Activated naive CD4-positive, alpha-beta T cell treated with anti-CD3 and anti-CD28 coated beads, Interleukin-2, amount 50 U/mL, for 24 hours (primary cell): Measurements from ENCODE around the gene ZYX.

Source experiments
- H3K27ac Mint-ChIP-seq: one replicate; pipeline ENCODE4 v1.8.0; 2021; ENCODE audit warnings: mild to moderate bottlenecking, mixed read lengths
- H3K27me3 Mint-ChIP-seq: one replicate; pipeline ENCODE4 v1.8.0; 2021; ENCODE audit warnings: mixed read lengths
- H3K36me3 Mint-ChIP-seq: one replicate; pipeline ENCODE4 v1.8.0; 2021; ENCODE audit warnings: mixed read lengths
- H3K4me1 Mint-ChIP-seq: one replicate; pipeline ENCODE4 v1.8.0; 2021; ENCODE audit warnings: mixed read lengths
- H3K4me3 Mint-ChIP-seq: one replicate; pipeline ENCODE4 v1.8.0; 2021; ENCODE audit warnings: mild to moderate bottlenecking, mixed read lengths
- H3K9me3 Mint-ChIP-seq: one replicate; pipeline ENCODE4 v1.8.0; 2021; ENCODE audit warnings: mixed read lengths

Gene ZYX, protein sequence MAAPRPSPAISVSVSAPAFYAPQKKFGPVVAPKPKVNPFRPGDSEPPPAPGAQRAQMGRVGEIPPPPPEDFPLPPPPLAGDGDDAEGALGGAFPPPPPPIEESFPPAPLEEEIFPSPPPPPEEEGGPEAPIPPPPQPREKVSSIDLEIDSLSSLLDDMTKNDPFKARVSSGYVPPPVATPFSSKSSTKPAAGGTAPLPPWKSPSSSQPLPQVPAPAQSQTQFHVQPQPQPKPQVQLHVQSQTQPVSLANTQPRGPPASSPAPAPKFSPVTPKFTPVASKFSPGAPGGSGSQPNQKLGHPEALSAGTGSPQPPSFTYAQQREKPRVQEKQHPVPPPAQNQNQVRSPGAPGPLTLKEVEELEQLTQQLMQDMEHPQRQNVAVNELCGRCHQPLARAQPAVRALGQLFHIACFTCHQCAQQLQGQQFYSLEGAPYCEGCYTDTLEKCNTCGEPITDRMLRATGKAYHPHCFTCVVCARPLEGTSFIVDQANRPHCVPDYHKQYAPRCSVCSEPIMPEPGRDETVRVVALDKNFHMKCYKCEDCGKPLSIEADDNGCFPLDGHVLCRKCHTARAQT

DNA sequence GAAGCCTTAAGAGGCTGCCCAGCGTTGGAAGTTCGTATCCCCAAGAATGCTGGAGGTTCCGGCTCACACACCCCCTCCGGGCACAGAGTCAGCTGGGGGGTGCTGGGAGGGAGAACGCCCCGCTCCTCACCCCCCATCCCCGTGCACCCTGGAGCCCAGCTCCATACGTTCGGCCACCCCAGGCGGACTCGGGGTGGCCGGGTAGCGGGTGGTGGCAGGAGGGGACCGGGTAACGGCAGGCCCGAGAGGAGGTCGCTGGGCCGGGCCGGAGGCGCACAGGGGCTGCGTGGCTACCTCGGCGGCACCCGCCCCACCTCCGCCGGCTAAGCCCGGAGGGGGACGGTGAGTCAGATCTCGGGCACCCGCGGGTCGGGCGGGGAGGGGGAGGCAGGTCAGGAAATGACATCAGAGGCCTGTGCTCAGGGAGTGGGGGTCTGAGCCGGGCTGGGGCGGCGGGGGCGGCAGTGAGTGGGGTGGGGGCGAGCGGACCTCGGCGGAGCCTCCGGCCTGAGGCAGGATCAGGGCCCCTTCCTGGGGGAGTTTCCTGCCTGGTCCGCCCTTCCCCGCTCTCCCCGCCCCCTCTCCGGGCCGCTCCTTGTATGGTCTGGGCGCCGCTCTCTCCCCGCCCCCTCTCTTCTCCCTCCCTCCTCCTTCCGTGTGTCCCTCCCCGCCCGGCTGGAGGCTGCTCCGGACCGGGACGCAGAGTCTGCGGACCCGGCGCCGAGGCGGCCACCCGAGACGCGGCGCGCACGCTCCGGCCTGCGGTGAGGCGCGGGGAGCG, at the start of gene ZYX:
Gene ZYX, plus strand, starts transcription at position 700 of the 781 bp plus-strand sequence. CDS start 227 bp downstream, outside the sequence.
- Mint-ChIP-seq H3K27me3 (no peaks in the 10 kb centered on the region), H3K9me3 (no peaks in the 10 kb centered on the region), H3K27ac (peak within 1 kb of the TSS; percentile 95), H3K4me3 (peak within 1 kb of the TSS; percentile 91), H3K36me3 (no peaks in the 10 kb centered on the region), H3K4me1 (peaks cover 38% of the 10 kb centered on the region)

DNA sequence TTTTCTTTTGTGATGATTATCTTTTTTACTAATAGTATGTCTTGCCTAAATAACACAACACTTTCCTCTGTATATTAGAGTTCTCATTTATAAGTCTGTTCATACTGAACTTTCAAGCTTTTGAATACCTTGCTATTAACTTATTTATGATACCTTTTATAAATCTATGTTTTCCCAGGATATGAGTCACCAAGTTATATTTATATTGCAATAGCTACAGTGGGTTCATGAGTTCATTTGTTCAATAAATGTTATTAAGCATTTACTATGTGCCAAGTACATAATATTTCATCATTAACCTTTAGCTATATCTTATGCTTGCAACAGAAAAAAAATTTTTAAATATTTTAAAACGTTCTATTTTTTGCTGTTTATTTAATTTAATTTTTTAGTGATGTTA, 46.9 kb upstream of the ZYX start:
- no peak overlapping the region for H3K4me3 Mint-ChIP-seq
- no peaks in the 10 kb centered on the region for H3K9me3 Mint-ChIP-seq

DNA sequence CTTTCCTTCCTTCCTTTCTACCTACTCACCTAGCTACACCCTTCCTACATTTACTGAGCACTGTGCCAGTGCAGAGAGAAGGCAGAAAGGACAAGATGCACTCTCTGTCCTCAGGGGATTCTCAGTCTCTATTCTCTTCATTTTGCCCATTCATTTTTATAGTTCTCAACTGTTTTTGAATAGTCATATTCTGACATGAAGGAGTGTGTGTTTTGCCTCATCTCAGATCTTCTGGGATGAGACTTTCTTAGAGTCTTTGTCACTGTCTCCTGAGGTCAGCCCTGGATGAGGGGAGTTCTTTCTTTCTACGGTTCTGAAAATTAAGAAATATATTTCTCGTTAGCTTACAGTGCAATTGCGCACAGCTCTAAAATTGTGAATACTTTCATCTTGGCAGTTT, 43.9 kb upstream of the ZYX start:
- H3K36me3 Mint-ChIP-seq = no peaks in the 10 kb centered on the region
- no peaks in the 10 kb centered on the region for H3K9me3 Mint-ChIP-seq
- no peak overlapping the region for H3K4me3 Mint-ChIP-seq
- H3K27me3 Mint-ChIP-seq = peaks cover 7% of the 10 kb centered on the region
- no peak overlapping the region for H3K27ac Mint-ChIP-seq
- no peaks in the 10 kb centered on the region for H3K4me1 Mint-ChIP-seq

More for the DNA sequence above, 46.9 kb upstream of the ZYX start:
- Mint-ChIP-seq H3K27ac (no peak overlapping the region), H3K4me1 (no peaks in the 10 kb centered on the region), H3K27me3 (peaks cover 6% of the 10 kb centered on the region), H3K36me3 (no peaks in the 10 kb centered on the region)

DNA sequence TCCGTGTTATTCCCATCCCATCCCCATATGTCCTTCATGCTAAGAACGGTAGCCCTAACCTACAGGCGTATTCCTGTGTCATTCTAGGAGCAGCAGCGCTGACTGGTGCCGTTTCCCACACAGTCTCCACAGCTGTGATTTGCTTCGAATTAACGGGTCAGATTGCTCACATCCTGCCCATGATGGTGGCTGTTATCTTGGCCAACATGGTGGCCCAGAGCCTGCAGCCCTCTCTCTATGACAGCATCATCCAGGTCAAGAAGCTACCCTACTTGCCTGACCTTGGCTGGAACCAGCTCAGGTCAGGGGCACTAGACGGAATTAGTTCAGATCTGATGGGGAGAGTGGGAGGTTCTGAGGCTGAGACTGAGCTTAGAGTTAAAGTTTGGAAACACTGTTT, 39.3 kb upstream of the ZYX start:
- Mint-ChIP-seq H3K27me3 (peaks cover 3% of the 10 kb centered on the region), H3K36me3 (no peaks in the 10 kb centered on the region), H3K9me3 (no peaks in the 10 kb centered on the region), H3K27ac (no peak overlapping the region), H3K4me3 (no peak overlapping the region), H3K4me1 (peaks cover 9% of the 10 kb centered on the region)

DNA sequence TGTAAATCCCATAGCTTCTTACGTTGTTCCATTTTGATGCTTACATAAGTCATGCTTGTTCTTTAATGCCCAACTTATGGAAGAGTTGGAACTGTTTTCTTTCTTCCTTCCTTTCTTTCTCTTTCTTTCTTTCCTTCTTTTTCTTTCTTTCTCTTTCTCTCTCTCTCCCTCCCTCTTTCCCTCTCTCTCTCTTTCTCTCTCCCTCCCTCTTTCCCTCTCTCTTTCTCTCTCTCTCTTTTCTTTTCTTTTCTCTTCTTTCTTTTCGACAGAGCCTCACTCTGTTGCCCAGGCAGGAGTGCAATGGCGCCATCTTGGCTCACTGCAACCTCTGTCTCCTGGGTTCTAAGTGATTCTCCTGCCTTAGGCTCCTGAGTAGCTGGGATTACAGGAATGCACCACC, 37.5 kb upstream of the ZYX start:
- H3K4me3 Mint-ChIP-seq = no peak overlapping the region
- no peaks in the 10 kb centered on the region for H3K36me3 Mint-ChIP-seq
- no peaks in the 10 kb centered on the region for H3K9me3 Mint-ChIP-seq
- H3K27ac Mint-ChIP-seq = no peak overlapping the region
- H3K27me3 Mint-ChIP-seq = peaks cover 1% of the 10 kb centered on the region
- H3K4me1 Mint-ChIP-seq = peaks cover 9% of the 10 kb centered on the region

DNA sequence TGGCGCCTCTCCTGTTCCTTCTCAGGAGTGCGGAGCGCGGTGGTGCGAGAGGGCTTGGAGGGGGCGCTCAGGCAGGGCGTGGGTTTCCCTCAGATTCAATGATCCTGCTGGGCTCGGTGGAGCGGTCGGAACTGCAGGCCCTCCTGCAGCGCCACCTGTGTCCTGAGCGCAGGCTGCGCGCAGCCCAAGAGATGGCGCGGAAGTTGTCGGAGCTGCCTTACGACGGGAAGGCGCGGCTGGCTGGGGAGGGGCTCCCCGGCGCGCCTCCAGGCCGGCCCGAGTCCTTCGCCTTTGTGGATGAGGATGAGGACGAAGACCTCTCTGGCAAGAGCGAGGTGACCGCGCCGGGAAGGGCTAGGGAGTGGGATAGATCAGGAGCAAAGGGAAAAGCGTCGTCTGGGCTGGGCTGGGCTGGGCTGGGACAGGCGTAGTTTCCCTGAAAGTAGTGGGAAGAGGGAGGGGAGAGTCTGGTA, 35.7 kb upstream of the ZYX start:
- Mint-ChIP-seq H3K36me3 (no peaks in the 10 kb centered on the region), H3K4me3 (peak overlapping the region; percentile 83), H3K27me3 (no peaks in the 10 kb centered on the region), H3K4me1 (peaks cover 9% of the 10 kb centered on the region), H3K27ac (no peak overlapping the region), H3K9me3 (no peaks in the 10 kb centered on the region)

DNA sequence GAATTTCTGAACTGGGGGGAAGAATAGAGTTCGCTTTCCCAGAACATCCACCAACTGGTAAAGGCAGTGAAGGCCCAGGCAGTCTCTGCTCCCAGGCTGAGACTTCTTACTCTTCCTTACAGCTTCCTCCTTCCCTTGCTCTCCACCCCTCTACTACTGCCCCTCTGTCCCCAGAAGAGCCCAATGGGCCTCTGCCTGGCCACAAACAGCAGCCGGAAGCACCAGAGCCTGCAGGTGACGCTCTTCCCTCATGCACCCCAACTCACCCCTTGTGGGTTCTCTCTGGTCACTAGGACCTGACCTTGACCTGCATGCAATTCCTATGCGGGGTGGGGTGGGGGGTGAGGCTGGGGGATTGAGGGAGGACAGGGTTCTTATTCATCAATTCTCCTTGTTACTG, 35.1 kb upstream of the ZYX start:
- Mint-ChIP-seq H3K4me1 (peaks cover 9% of the 10 kb centered on the region), H3K27me3 (no peaks in the 10 kb centered on the region), H3K27ac (no peak overlapping the region), H3K9me3 (no peaks in the 10 kb centered on the region), H3K36me3 (no peaks in the 10 kb centered on the region), H3K4me3 (no peak overlapping the region)

DNA sequence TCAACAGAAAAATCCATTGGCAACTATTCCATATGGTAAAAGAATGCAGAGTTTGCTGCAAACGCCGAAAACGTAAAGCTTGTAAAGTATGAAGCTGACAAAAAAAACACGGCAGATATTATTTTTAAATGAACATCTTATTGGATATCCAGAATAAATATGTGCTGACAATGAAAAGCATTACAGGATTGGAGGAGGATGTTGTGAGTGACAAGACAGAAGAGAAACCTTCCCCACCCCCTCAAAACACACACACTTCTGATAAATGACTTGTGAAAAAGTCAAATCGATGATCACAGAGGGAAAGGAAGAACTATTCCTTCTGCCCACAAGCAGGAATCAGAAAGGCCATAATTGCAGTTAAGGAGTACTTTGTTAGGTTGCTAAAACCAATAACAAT, 33.2 kb upstream of the ZYX start:
- H3K4me3 Mint-ChIP-seq = no peak overlapping the region
- H3K36me3 Mint-ChIP-seq = no peaks in the 10 kb centered on the region
- H3K4me1 Mint-ChIP-seq = peaks cover 9% of the 10 kb centered on the region
- H3K27me3 Mint-ChIP-seq = no peaks in the 10 kb centered on the region
- no peaks in the 10 kb centered on the region for H3K9me3 Mint-ChIP-seq
- no peak overlapping the region for H3K27ac Mint-ChIP-seq

DNA sequence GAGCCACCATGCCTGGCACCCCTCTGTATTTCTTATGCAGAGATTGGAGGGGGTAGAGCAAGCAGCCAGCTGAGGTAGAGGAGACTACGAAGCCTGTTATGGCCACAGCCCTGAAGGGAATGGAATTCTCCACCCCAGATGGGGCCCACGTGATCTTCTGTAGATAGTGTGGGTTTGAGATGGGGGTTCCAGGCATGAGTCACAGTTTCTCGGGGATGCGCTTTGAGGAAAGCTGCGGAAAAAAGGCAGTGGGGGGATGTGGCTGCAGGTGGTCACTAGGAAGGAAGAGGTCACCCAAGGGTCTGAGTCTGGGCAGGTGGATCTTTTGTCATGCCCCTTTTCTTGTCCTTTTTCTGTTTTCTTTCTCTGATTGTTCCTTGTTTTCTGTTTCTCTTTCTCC, 30.1 kb upstream of the ZYX start:
- Mint-ChIP-seq H3K4me3 (no peak overlapping the region), H3K9me3 (no peaks in the 10 kb centered on the region), H3K27ac (peak overlapping the region; percentile 73), H3K27me3 (no peaks in the 10 kb centered on the region), H3K4me1 (no peaks in the 10 kb centered on the region), H3K36me3 (no peaks in the 10 kb centered on the region)

DNA sequence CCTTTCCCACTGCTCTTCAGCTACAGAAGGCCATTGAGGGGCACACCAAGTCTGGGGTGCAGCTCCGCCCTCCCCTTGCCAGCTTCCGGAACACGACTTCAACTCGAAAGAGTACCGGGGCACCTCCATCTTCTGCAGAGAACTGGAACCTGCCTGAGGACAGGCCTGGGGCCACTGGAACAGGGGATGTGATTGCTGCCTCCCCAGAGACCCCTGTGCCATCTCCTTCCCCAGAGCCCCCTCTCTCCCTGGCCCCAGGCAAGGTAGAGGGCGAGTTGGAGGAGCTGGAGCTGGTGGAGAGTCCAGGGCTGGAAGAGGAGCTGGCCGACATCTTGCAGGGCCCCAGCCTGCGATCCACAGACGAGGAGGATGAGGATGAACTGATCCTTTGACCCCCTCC, 29.6 kb upstream of the ZYX start:
- H3K4me3 Mint-ChIP-seq = no peak overlapping the region
- H3K27me3 Mint-ChIP-seq = no peaks in the 10 kb centered on the region
- H3K4me1 Mint-ChIP-seq = no peaks in the 10 kb centered on the region
- no peaks in the 10 kb centered on the region for H3K9me3 Mint-ChIP-seq
- H3K36me3 Mint-ChIP-seq = no peaks in the 10 kb centered on the region
- peak overlapping the region; percentile 73 for H3K27ac Mint-ChIP-seq

DNA sequence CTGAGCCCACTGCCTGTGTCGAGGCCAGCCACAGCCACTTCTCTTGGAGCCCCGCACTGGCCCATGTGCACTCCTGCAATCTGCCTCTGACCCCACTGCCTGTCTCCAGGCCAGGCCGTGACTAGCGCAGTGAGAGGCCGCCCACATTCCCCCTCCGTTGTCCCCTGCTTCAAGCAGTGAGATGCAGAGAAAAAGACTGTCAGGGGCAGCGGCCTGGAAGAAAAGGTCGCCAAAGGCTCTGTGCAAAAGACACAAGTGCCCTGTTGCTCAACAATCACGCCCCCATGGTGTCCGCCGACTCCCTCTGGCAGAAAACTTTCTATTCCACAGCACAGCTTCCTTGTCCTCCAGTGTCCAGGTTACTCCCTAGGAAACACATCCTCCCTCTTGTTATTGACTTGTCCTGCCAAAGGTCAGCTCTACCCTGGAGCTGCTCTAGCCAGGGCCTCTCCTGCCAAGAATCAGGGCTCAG, 28.6 kb upstream of the ZYX start:
- Mint-ChIP-seq H3K36me3 (no peaks in the 10 kb centered on the region), H3K4me1 (no peaks in the 10 kb centered on the region), H3K4me3 (no peak overlapping the region), H3K9me3 (no peaks in the 10 kb centered on the region), H3K27me3 (no peaks in the 10 kb centered on the region), H3K27ac (peak overlapping the region; percentile 3)

DNA sequence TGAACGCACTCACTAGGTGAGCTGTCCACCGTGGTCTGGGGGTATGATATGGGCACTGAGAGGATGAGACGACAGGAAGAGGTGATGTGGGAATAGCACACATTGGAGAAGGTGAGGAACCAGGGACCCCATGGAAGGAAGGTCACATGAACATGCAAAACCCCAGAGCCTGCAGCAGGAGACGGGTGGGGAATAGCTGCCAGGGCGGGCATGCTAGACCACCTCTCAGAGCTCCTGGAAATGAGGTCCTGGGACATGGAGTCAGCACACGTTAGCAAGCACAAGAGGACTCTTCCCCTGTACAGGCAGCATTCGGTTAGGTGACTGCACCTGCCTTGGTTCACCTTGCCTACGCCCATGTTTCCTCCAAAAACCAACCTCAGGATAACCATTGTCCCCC, 26.8 kb upstream of the ZYX start:
- H3K4me1 Mint-ChIP-seq = no peaks in the 10 kb centered on the region
- H3K4me3 Mint-ChIP-seq = no peak overlapping the region
- no peak overlapping the region for H3K27ac Mint-ChIP-seq
- no peaks in the 10 kb centered on the region for H3K27me3 Mint-ChIP-seq
- H3K36me3 Mint-ChIP-seq = no peaks in the 10 kb centered on the region
- H3K9me3 Mint-ChIP-seq = no peaks in the 10 kb centered on the region

DNA sequence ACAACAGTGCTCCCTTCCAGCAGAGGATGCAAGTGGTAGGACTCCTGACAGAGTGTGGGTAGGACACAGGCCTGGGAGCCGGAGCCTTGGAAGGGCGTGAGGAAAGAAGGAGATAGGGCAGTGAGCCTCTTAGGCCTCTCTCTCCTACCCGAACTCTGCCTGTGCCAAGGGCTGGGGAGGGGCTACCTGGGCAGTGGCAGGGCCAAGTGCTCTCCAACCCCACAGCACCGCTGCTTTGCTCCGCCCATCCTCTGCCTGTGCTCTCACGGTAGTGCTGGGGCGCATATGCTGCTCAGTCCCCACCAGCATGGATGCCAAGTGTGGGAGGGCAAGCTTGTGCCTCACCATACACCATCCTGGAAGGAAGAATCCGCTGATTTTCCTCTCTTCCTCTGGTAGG, 26.2 kb upstream of the ZYX start:
- no peak overlapping the region for H3K4me3 Mint-ChIP-seq
- H3K4me1 Mint-ChIP-seq = no peaks in the 10 kb centered on the region
- H3K9me3 Mint-ChIP-seq = no peaks in the 10 kb centered on the region
- no peaks in the 10 kb centered on the region for H3K36me3 Mint-ChIP-seq
- no peak overlapping the region for H3K27ac Mint-ChIP-seq
- H3K27me3 Mint-ChIP-seq = no peaks in the 10 kb centered on the region

DNA sequence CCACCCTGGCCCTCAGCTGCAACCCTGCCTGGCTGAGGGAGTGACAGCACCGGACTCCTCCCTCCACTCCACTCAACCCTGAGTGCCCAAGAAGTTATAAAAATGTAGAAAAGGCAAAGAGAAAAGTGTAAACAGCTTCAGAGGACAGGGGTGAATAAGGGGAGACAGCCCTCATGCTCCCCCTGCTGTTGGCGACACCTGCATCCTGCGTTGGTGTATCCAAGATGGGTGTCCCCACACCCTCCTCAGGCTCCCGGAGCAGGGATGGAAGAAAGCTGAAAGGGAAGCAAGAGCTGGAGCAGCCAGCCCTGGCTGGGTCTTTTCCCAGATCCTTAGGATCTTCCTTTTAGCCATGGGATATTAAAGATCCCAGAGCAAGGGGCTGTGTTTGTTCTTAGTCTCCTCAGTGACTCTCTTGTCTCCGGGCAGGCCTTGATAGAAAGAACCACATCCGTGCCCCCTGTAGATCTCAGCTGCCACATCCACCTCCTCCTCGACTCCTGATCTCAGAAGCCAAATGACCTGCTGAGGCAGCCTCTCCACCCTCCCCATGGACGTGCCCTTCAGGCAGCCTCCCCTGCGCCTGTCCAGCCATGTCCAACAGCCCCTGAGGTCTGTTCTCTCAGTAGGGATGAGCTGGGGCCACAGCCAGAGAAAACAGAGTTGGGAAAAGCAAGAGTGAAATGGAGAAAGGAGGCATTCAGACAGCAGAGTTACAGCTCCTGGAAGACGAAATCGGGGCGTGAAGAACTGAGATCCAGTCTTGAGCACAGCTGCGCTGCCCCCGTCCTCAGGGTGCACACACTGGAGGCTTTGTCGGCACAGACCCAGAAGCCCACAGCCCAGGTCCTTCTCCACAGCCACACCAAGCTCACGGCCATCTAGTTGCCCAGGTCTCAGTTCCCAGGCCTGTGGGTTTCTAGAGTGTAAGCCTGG, 25.4 kb upstream of the ZYX start:
- peaks cover 4% of the 10 kb centered on the region for H3K4me1 Mint-ChIP-seq
- no peaks in the 10 kb centered on the region for H3K27me3 Mint-ChIP-seq
- no peak overlapping the region for H3K4me3 Mint-ChIP-seq
- H3K27ac Mint-ChIP-seq = no peak overlapping the region
- H3K9me3 Mint-ChIP-seq = no peaks in the 10 kb centered on the region
- no peaks in the 10 kb centered on the region for H3K36me3 Mint-ChIP-seq

DNA sequence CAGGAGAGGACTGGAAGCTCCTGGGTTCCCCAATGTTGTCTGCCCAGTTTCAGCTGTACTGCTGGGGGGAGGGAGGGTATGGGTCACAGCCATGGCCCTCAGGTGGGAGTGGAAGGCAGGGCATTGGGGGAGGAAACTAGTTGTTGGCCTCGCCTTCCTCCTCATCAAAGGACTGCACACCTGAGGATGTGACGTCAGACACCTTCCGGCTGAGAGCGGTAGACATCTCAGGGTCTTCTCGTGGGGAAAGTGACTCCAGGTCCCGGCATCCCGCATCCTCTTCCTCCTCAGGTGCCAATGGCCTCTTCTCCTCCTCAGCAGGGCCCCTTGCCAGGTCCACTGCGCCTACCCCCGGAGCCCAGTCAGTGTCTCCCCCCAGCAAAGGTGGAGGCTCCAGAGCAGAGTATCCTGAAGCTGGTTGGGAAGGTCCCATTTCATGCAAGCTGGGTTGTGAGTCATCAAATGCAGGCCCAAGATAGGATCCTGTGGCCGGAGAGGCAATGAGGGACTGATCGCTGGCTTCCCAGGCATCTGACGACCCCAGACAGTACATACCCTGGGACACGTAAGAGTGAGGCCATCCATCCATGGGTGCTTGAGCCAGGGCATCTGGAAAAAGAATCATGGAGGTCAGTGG, 24.6 kb upstream of the ZYX start:
- no peaks in the 10 kb centered on the region for H3K27me3 Mint-ChIP-seq
- H3K4me1 Mint-ChIP-seq = peaks cover 4% of the 10 kb centered on the region
- no peak overlapping the region for H3K4me3 Mint-ChIP-seq
- no peak overlapping the region for H3K27ac Mint-ChIP-seq
- no peaks in the 10 kb centered on the region for H3K9me3 Mint-ChIP-seq
- no peaks in the 10 kb centered on the region for H3K36me3 Mint-ChIP-seq
